Heart left ventricle (tissue), 13 donors: ENCODE results near the gene PHF21A.

ENCODE experiments used
- POLR2A ChIP-seq, 2 donors: fragments of 450-650 bp; IDR thresholded peaks; one replicate each; pipeline ENCODE4 v1.6.1; 2017; ENCODE audit warnings: antibody characterized with exemption in 2 of 2, mild to moderate bottlenecking in 2 of 2, moderate library complexity in 2 of 2
- TF ChIP-seq, protein P1 (sequence below), 12 donors: fragments of 200-600 bp; sonication (generic) in 4 of 12; IDR thresholded peaks; one replicate each; pipeline versions ENCODE4 v1.5.0 to v1.8.0; 2018 to 2022; ENCODE audit warnings: antibody characterized with exemption in 12 of 12, mild to moderate bottlenecking in 5 of 12
- donor health status: ischemic (EF 13 %, LVEDD 7.1; RV severe dilation, severe dysfunction).
- donor health status: DM: no; HTN: yes; CAD: no.
- donor health status: DM: no; HTN: no; CAD: no.
- donor health status: ischemic (EF 25% LVEDD 6.9; RV normal size, moderate dysfunction).
- donor health status: ischemic (EF 25% LVEDD 5.7; RV mildly dilated, moderate dysfunction).
- donor health status: ischemic (EF 35%, LVEDD 5.7; RV mildly dilated, moderate dysfunction).
- donor health status: nonischemic (EF 11% LVEDD 7.7; RV severe dilation, severe dysfunction).
- donor health status: DM: yes; HTN: yes; CAD: no.
- donor health status: PGD.
- donor health status: ischemic (EF 29% LVEDD 5.4; RV normal size, mild dysfunction).
- donor health status: nonischemic (EF 23%, LVEDD 6.1; RV moderate dilation, normal function).

DNA sequence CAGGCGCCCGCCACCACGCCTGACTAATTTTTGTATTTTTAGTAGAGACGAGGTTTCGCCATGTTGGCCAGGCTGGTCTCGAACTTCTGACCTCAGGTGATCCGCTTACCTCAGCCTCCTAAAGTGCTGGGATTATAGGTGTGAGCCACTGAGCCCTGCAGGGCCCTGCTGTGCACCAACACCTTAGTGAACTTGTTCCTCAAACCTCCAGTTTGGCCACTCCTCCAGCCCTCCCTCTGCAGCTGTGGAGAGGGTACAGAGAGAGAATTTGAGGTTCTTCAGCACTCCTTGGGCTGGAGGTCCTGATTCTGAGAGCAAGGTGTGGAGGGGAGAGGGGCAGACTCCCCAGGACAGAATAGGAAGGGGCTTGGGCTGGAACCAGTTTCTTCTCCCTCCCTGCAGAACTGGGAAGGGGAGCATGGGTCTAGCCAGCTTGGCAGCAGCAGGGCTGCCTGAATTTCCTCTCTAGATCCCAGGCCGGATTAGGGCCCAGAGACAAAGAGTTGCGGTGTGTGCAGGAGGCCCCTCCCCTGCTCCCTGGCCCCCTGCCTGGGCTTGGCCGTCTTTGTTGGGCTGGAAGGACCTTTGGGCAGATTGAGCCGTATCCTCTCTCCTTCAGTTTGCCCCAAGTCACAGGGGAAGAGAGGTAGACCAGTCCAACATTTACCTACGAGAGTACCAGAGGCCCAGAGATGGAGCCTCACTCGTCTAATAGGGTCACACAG, 201.3 kb downstream of the PHF21A start:
- no peak for TF ChIP-seq POLR2A (IDR thresholded peaks at IDR 0.05)
- TF ChIP-seq, protein P1, sequence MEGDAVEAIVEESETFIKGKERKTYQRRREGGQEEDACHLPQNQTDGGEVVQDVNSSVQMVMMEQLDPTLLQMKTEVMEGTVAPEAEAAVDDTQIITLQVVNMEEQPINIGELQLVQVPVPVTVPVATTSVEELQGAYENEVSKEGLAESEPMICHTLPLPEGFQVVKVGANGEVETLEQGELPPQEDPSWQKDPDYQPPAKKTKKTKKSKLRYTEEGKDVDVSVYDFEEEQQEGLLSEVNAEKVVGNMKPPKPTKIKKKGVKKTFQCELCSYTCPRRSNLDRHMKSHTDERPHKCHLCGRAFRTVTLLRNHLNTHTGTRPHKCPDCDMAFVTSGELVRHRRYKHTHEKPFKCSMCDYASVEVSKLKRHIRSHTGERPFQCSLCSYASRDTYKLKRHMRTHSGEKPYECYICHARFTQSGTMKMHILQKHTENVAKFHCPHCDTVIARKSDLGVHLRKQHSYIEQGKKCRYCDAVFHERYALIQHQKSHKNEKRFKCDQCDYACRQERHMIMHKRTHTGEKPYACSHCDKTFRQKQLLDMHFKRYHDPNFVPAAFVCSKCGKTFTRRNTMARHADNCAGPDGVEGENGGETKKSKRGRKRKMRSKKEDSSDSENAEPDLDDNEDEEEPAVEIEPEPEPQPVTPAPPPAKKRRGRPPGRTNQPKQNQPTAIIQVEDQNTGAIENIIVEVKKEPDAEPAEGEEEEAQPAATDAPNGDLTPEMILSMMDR (IDR thresholded peaks at IDR 0.05), result no peak
